GM19452 (cell line): Measurements from ENCODE around the gene AQP7.
"Not testable (repeated sequence)": the region's sequence is repeated elsewhere in the genome, so short reads cannot be mapped to it uniquely, and the experiment has no call there.

ENCODE experiments used
- ATAC-seq: cut with Tn5 transposase; IDR thresholded peaks from one replicate; pipeline ENCODE4 v1.9.1; 2021; ENCODE audit not compliant: unreplicated experiment

The AQP7 gene

GRCh38 chr9:33377089-33377715 is 25.2 kb downstream of the AQP7 start:
- ATAC-seq: no peak

GRCh38 chr9:33375841-33376321 is 26.5 kb downstream of the AQP7 start:
- no peak for ATAC-seq

GRCh38 chr9:33375238-33375840 is 27.0 kb downstream of the AQP7 start:
- ATAC-seq: no peak

- no peak for ATAC-seq
Observed at GRCh38 chr9:33374634-33375237, 27.6 kb downstream of the AQP7 start.

GRCh38 chr9:33374190-33374589 is 28.2 kb downstream of the AQP7 start:
- no peak for ATAC-seq

GRCh38 chr9:33372900-33373299 is 29.5 kb downstream of the AQP7 start:
- no peak for ATAC-seq

- no peak for ATAC-seq
Observed at GRCh38 chr9:33366979-33367480, 35.3 kb downstream of the AQP7 start.

- ATAC-seq: not testable (repeated sequence)
Observed at GRCh38 chr9:33364814-33365213, 37.6 kb downstream of the AQP7 start.

GRCh38 chr9:33364127-33364526 is 38.2 kb downstream of the AQP7 start:
- ATAC-seq: no peak

GRCh38 chr9:33358641-33359040 is 43.7 kb downstream of the AQP7 start:
- ATAC-seq: not testable (repeated sequence)

- no peak for ATAC-seq
Observed at GRCh38 chr9:33355933-33356332, 46.4 kb downstream of the AQP7 start.

- no peak for ATAC-seq
Observed at GRCh38 chr9:33354651-33355211, 47.6 kb downstream of the AQP7 start.

GRCh38 chr9:33351547-33351946 is 50.8 kb downstream of the AQP7 start:
- no peak for ATAC-seq

GRCh38 chr9:33350310-33350709 is 52.1 kb downstream of the AQP7 start:
- ATAC-seq: no peak

GRCh38 chr9:33349743-33350142 is 52.6 kb downstream of the AQP7 start:
- ATAC-seq: no peak

GRCh38 chr9:33348998-33349397 is 53.4 kb downstream of the AQP7 start:
- no peak for ATAC-seq

- no peak for ATAC-seq
Observed at GRCh38 chr9:33346564-33346963, 55.8 kb downstream of the AQP7 start.

GRCh38 chr9:33344145-33344544 is 58.2 kb downstream of the AQP7 start:
- ATAC-seq: no peak

- no peak for ATAC-seq
Observed at GRCh38 chr9:33341182-33341581, 61.2 kb downstream of the AQP7 start.

GRCh38 chr9:33340186-33340585 is 62.2 kb downstream of the AQP7 start:
- ATAC-seq: no peak
